ENCODE measurements around the gene SYNM.

The SYNM gene

DNA sequence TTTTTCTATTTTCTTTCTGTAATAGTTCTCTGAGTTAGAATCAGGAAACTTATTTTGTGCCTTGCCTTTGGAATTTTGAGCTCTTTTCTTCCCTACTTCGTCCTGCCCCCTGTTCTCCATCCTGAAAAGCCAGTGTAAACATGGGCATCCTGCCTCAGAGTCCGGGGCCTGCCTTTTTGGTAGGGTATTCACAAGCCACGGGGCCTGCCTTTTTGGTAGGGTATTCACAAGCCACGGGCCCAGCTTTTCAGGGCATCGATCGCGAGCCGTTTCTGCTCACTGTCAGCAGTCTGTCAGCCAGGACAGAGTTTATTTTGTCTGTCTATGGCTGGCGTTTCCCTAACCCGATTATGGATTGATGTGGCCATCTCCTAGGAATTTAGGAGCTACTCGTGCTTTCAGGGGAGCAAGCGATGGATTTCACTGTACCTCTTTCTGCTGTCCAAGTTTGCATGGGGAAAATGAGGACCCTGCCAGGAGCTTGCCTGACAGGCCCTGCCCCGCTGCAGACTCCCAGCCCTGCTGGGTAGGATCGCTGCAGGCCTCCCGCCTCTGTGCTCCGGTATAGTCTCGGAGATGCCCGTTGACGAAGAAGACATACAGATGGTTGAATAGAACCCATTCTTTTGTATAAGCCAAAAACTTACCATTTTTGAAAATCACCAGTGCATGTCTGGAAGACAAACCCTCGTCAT is 12.8 kb downstream of the SYNM start:
- TF ChIP-seq EZH2phosphoT487 (IDR thresholded peaks at IDR 0.05; ENCODE audit: low read length) (no peak), EZH2 (optimal IDR thresholded peaks at IDR 0.05; ENCODE audit: low read depth, low read length) (no peak)
- TF ChIP-seq, protein P1, sequence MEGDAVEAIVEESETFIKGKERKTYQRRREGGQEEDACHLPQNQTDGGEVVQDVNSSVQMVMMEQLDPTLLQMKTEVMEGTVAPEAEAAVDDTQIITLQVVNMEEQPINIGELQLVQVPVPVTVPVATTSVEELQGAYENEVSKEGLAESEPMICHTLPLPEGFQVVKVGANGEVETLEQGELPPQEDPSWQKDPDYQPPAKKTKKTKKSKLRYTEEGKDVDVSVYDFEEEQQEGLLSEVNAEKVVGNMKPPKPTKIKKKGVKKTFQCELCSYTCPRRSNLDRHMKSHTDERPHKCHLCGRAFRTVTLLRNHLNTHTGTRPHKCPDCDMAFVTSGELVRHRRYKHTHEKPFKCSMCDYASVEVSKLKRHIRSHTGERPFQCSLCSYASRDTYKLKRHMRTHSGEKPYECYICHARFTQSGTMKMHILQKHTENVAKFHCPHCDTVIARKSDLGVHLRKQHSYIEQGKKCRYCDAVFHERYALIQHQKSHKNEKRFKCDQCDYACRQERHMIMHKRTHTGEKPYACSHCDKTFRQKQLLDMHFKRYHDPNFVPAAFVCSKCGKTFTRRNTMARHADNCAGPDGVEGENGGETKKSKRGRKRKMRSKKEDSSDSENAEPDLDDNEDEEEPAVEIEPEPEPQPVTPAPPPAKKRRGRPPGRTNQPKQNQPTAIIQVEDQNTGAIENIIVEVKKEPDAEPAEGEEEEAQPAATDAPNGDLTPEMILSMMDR (IDR thresholded peaks at IDR 0.05; ENCODE audit: low read length) = no peak
- Histone ChIP-seq H3K36me3 (replicated peaks; ENCODE audit: insufficient read depth, low read length) (no peaks in the 10 kb centered on the region), H2AFZ (ENCODE audit: low read length) (no peak overlapping the region), H3K27me3 (replicated peaks; ENCODE audit: insufficient read depth, low read length) (no peaks in the 10 kb centered on the region), H4K20me1 (ENCODE audit: insufficient read depth, low read length) (no peaks in the 10 kb centered on the region), H3K9me2 (replicated peaks; ENCODE audit: insufficient read depth, low read length) (no peaks in the 10 kb centered on the region), H3K79me2 (ENCODE audit: low read length) (no peaks in the 10 kb centered on the region), H3K9ac (ENCODE audit: low read length) (no peak overlapping the region), H3K27ac (ENCODE audit: low read length) (no peak overlapping the region), H3K4me1 (ENCODE audit: low read length) (no peaks in the 10 kb centered on the region), H3K4me2 (ENCODE audit: low read depth, low read length) (no peak overlapping the region), H3K4me3 (ENCODE audit: low read length) (no peak overlapping the region), H3F3A (ENCODE audit: insufficient read depth, low read length) (no peaks in the 10 kb centered on the region), H3K9me3 (replicated peaks; ENCODE audit: insufficient read depth, low read length) (no peaks in the 10 kb centered on the region)
- DNase-seq = no peak

DNA sequence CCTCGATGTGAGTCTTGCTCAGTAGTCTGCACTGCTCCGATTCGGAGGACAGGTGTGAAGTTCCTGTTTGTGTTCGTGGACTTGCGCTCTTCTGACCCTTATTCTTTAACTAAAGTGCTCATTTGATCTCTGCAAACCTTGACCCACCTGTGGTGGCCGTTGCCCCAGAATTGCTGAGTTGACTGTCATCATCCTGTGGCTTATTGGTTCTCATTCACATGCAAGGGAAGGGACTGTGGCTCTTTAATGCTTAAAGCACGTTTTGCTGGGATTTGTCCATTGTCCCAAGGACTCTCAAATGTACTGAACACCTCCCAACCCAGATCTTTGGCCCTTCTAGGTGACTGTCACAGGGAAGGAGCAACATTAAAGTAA is 13.4 kb downstream of the SYNM start:
- DNase-seq = no peak
- Histone ChIP-seq H3K4me3 (ENCODE audit: low read length) (no peak overlapping the region), H3K4me2 (ENCODE audit: low read depth, low read length) (no peak overlapping the region), H3K27ac (ENCODE audit: low read length) (no peak overlapping the region), H3K79me2 (ENCODE audit: low read length) (no peaks in the 10 kb centered on the region), H3K36me3 (replicated peaks; ENCODE audit: insufficient read depth, low read length) (no peaks in the 10 kb centered on the region), H2AFZ (ENCODE audit: low read length) (no peak overlapping the region), H3K9me3 (replicated peaks; ENCODE audit: insufficient read depth, low read length) (no peaks in the 10 kb centered on the region), H3F3A (ENCODE audit: insufficient read depth, low read length) (no peaks in the 10 kb centered on the region), H3K27me3 (replicated peaks; ENCODE audit: insufficient read depth, low read length) (no peaks in the 10 kb centered on the region), H3K4me1 (ENCODE audit: low read length) (peaks cover under 1% of the 10 kb centered on the region; the same call in 1 of the 2 replicates), H3K9me2 (replicated peaks; ENCODE audit: insufficient read depth, low read length) (no peaks in the 10 kb centered on the region), H3K9ac (ENCODE audit: low read length) (no peak overlapping the region), H4K20me1 (ENCODE audit: insufficient read depth, low read length) (no peaks in the 10 kb centered on the region)
- TF ChIP-seq EZH2phosphoT487 (IDR thresholded peaks at IDR 0.05; ENCODE audit: low read length) (no peak), EZH2 (optimal IDR thresholded peaks at IDR 0.05; ENCODE audit: low read depth, low read length) (no peak)
- TF ChIP-seq, protein P1 (IDR thresholded peaks at IDR 0.05; ENCODE audit: low read length) = no peak

DNA sequence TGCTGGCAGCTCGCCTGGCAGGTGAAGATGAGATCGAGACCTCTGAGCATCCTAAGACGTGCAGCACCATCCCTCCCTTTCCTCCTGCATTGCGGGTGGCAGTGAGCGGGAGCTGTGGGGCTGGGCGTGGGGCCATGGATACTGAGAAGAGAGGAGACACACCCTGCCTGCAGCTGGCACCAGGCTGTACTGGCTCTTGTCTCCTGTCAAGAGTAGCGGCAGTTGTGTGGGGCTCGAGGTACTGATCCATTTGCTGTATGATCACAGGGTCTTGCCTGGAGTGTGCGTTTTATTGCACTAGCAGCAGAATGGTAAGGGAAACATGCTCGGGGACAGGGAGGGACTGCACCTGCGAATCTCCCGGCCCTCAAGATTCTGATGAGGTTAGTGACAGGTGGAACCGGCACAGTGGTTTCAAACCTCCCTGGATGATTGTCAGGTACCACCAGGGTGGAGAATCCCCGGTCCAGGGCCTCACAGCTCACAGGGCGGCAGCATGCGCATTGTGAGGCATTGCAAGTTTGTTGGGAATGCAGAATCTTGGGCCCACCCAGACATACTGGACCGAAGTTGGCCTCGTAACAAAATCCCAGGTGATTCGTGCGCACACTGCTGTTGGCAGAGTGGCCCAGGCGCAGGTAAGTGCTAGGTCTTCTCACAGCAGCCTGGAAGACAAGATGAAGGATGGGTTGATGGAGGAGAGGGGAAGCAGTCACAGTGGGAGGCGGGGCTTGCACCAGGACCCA is 14.1 kb downstream of the SYNM start:
- DNase-seq = no peak
- Histone ChIP-seq H3K79me2 (ENCODE audit: low read length) (no peaks in the 10 kb centered on the region), H3K4me1 (ENCODE audit: low read length) (peaks cover 8% of the 10 kb centered on the region), H3K9me3 (replicated peaks; ENCODE audit: insufficient read depth, low read length) (no peaks in the 10 kb centered on the region), H3K36me3 (replicated peaks; ENCODE audit: insufficient read depth, low read length) (no peaks in the 10 kb centered on the region), H2AFZ (ENCODE audit: low read length) (no peak overlapping the region), H3K9ac (ENCODE audit: low read length) (no peak overlapping the region), H3K4me2 (ENCODE audit: low read depth, low read length) (no peak overlapping the region), H3K27me3 (replicated peaks; ENCODE audit: insufficient read depth, low read length) (no peaks in the 10 kb centered on the region), H4K20me1 (ENCODE audit: insufficient read depth, low read length) (no peaks in the 10 kb centered on the region), H3K27ac (ENCODE audit: low read length) (no peak overlapping the region), H3F3A (ENCODE audit: insufficient read depth, low read length) (no peaks in the 10 kb centered on the region), H3K9me2 (replicated peaks; ENCODE audit: insufficient read depth, low read length) (no peaks in the 10 kb centered on the region), H3K4me3 (ENCODE audit: low read length) (no peak overlapping the region)
- TF ChIP-seq EZH2 (optimal IDR thresholded peaks at IDR 0.05; ENCODE audit: low read depth, low read length) (no peak), EZH2phosphoT487 (IDR thresholded peaks at IDR 0.05; ENCODE audit: low read length) (no peak)
